HepG2 (cell line): ENCODE measurements around the gene IGHMBP2.

Source experiments
- AGO2 ChIP-seq: fragments of 200-400 bp; formaldehyde crosslinking; optimal IDR thresholded peaks from 2 replicates; pipeline ENCODE3; 2017; ENCODE audit warnings: mild to moderate bottlenecking, low read depth, low read length, moderate library complexity
- E2F1 ChIP-seq: sonication (generic); formaldehyde crosslinking; IDR thresholded peaks from 2 replicates; pipeline ENCODE4 v1.5.0; 2020; ENCODE audit warnings: missing genetic modification reagents
- HNF4G ChIP-seq, 2 experiments: sonication (generic) in 1 of 2; formaldehyde crosslinking in 1 of 2; IDR thresholded peaks; 2 replicates each; pipeline versions ENCODE4 v1.4.0 to v1.6.1; 2011 to 2020; ENCODE audit warnings: borderline replicate concordance in 2 of 2, low read depth in 2 of 2, mild to moderate bottlenecking in 2 of 2, low read length in 1 of 2, missing genetic modification reagents in 1 of 2, moderate library complexity in 1 of 2
- TAF1 ChIP-seq: sonication (generic); formaldehyde crosslinking; IDR thresholded peaks from 2 replicates; pipeline ENCODE4 v1.4.0; 2020; ENCODE audit warnings: missing genetic modification reagents
- ZNF138 ChIP-seq: sonication (generic); formaldehyde crosslinking; IDR thresholded peaks from 2 replicates; pipeline ENCODE4 v1.5.0; 2020; ENCODE audit warnings: mild to moderate bottlenecking, low read depth, missing genetic modification reagents
- ZNF263 ChIP-seq: sonication (generic); formaldehyde crosslinking; IDR thresholded peaks from 2 replicates; pipeline ENCODE4 v1.4.0; 2020; ENCODE audit warnings: missing genetic modification reagents
- ZNF407 ChIP-seq: sonication (generic); formaldehyde crosslinking; IDR thresholded peaks from one replicate; pipeline ENCODE4 v1.5.1; 2020; ENCODE audit warnings: mild to moderate bottlenecking, missing genetic modification reagents; ENCODE audit errors: not compliant biosample characterization
- ZNF562 ChIP-seq: sonication (generic); formaldehyde crosslinking; IDR thresholded peaks from 2 replicates; pipeline ENCODE4 v1.8.0; 2022; ENCODE audit warnings: missing genetic modification reagents, borderline replicate concordance
- TF ChIP-seq, protein P1 (sequence below), 2 experiments: IDR thresholded peaks; 2 replicates each; pipeline ENCODE4 v1.6.1; 2011 to 2012; ENCODE audit warnings: low read length in 2 of 2, borderline replicate concordance in 1 of 2, low read depth in 1 of 2, mild to moderate bottlenecking in 1 of 2, moderate library complexity in 1 of 2
- TF ChIP-seq, protein P2 (sequence below): sonication (generic); formaldehyde crosslinking; IDR thresholded peaks from 2 replicates; pipeline ENCODE4 v1.5.0; 2020; ENCODE audit warnings: mild to moderate bottlenecking, missing genetic modification reagents, moderate library complexity

DNA sequence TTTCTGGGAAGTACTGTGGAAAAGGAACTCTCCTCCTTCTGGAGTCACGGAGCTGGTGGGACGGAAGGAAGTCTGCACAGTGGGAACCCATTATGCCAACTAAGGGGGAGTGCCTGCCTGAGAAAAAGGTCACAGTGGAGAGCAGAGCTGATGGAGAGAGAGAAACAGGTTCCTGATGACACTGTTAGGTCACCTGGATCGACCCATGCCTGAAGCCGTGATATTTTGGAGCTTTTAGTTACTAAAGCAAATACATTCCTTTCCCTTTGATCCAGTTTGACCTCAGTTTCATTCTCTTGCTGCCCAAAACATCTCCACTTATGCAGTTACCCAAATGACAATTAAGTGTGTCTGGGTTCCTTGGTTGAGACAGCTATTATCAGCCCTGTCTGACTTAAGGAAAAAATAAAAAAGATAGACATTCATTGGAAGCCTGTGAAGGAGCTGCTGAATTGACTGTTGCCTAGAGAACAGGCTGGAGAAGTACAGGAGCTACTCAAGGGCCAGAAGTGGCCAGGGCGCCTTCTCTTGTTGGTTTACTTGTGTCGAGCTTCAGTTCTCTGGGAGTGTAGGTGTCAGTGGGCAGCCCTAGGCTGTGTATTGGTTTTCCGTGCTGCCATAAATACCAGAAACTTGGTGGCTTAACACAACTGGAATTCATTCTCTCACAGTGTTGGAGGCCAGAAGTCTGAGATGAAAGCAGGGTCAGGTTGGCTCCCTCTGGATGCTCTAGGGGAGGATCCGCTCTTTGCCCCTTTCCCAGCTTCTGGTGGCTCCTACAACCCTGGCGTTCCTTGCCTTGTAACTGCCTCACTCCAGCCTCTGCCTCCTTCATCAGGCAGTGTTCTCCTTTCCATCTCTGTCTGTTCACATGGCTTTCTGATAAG lies 63.4 kb downstream of the IGHMBP2 start:
- TF ChIP-seq ZNF263 (CRISPR knock-in tag), result no peak
- TF ChIP-seq, protein P1, sequence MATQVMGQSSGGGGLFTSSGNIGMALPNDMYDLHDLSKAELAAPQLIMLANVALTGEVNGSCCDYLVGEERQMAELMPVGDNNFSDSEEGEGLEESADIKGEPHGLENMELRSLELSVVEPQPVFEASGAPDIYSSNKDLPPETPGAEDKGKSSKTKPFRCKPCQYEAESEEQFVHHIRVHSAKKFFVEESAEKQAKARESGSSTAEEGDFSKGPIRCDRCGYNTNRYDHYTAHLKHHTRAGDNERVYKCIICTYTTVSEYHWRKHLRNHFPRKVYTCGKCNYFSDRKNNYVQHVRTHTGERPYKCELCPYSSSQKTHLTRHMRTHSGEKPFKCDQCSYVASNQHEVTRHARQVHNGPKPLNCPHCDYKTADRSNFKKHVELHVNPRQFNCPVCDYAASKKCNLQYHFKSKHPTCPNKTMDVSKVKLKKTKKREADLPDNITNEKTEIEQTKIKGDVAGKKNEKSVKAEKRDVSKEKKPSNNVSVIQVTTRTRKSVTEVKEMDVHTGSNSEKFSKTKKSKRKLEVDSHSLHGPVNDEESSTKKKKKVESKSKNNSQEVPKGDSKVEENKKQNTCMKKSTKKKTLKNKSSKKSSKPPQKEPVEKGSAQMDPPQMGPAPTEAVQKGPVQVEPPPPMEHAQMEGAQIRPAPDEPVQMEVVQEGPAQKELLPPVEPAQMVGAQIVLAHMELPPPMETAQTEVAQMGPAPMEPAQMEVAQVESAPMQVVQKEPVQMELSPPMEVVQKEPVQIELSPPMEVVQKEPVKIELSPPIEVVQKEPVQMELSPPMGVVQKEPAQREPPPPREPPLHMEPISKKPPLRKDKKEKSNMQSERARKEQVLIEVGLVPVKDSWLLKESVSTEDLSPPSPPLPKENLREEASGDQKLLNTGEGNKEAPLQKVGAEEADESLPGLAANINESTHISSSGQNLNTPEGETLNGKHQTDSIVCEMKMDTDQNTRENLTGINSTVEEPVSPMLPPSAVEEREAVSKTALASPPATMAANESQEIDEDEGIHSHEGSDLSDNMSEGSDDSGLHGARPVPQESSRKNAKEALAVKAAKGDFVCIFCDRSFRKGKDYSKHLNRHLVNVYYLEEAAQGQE (IDR thresholded peaks at IDR 0.05; ENCODE audit: borderline replicate concordance in 1 of 2, low read depth in 1 of 2, low read length in 2 of 2), result no peak
- no peak for TF ChIP-seq ZNF138 (CRISPR knock-in tag)
- no peak for TF ChIP-seq TAF1 (CRISPR knock-in tag)
- TF ChIP-seq AGO2, result no peak
- TF ChIP-seq E2F1, result no peak
- no peak for TF ChIP-seq HNF4G (IDR thresholded peaks at IDR 0.05; ENCODE audit: borderline replicate concordance, low read depth, low read length)
- no peak for TF ChIP-seq HNF4G (CRISPR knock-in tag; IDR thresholded peaks at IDR 0.05; ENCODE audit: borderline replicate concordance, low read depth)
- no peak for TF ChIP-seq ZNF407
- TF ChIP-seq, protein P2, sequence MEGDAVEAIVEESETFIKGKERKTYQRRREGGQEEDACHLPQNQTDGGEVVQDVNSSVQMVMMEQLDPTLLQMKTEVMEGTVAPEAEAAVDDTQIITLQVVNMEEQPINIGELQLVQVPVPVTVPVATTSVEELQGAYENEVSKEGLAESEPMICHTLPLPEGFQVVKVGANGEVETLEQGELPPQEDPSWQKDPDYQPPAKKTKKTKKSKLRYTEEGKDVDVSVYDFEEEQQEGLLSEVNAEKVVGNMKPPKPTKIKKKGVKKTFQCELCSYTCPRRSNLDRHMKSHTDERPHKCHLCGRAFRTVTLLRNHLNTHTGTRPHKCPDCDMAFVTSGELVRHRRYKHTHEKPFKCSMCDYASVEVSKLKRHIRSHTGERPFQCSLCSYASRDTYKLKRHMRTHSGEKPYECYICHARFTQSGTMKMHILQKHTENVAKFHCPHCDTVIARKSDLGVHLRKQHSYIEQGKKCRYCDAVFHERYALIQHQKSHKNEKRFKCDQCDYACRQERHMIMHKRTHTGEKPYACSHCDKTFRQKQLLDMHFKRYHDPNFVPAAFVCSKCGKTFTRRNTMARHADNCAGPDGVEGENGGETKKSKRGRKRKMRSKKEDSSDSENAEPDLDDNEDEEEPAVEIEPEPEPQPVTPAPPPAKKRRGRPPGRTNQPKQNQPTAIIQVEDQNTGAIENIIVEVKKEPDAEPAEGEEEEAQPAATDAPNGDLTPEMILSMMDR (CRISPR knock-in tag), result no peak
- TF ChIP-seq ZNF562 (CRISPR knock-in tag), result no peak
